Stomach (tissue), 4 donors: Measurements from ENCODE around the gene HMGCR.

Source experiments
- EP300 ChIP-seq: sonication (generic); formaldehyde crosslinking; IDR thresholded peaks from one replicate; pipeline ENCODE4 v1.6.1; 2017; ENCODE audit warnings: antibody characterized with exemption
- POLR2A ChIP-seq, 4 donors: fragments of 450-650 bp; IDR thresholded peaks; one replicate each; pipeline ENCODE4 v1.6.1; 2016; ENCODE audit warnings: antibody characterized with exemption in 4 of 4, control low read depth in 2 of 4, mild to moderate bottlenecking in 1 of 4, moderate library complexity in 1 of 4
- POLR2AphosphoS5 ChIP-seq, 3 donors: sonication (generic); formaldehyde crosslinking; IDR thresholded peaks; one replicate each; pipeline ENCODE4 v1.6.1; 2016; ENCODE audit warnings: antibody characterized with exemption in 3 of 3
- TF ChIP-seq, protein P1 (sequence below), 7 experiments: fragments of 450-650 bp in 4 of 7; fragments of 200-600 bp in 3 of 7; sonication (generic) in 3 of 7; IDR thresholded peaks; one replicate each; pipeline ENCODE4 v1.5.1; 2016 to 2019; ENCODE audit warnings: antibody characterized with exemption in 7 of 7, control low read depth in 2 of 7, mild to moderate bottlenecking in 1 of 7

DNA sequence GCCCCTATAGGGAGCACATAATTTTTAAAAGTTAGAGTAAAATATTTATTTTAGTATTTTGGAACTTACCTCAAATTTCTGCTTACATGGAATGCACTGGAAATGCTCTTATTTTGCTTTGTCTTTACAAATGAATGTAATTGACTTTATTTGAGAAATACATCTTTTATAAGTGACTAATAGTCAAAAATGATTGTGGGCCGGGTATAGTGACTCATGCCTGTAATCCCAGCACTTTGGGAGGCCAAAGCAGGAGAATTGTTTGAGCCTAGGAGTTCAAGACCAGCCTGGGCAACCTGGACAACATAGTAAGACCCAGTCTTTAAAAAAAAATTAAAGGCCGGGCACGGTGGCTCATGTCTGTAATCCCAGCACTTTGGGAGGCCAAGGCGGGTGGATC is 5.8 kb downstream of the HMGCR start:
- TF ChIP-seq, protein P1, sequence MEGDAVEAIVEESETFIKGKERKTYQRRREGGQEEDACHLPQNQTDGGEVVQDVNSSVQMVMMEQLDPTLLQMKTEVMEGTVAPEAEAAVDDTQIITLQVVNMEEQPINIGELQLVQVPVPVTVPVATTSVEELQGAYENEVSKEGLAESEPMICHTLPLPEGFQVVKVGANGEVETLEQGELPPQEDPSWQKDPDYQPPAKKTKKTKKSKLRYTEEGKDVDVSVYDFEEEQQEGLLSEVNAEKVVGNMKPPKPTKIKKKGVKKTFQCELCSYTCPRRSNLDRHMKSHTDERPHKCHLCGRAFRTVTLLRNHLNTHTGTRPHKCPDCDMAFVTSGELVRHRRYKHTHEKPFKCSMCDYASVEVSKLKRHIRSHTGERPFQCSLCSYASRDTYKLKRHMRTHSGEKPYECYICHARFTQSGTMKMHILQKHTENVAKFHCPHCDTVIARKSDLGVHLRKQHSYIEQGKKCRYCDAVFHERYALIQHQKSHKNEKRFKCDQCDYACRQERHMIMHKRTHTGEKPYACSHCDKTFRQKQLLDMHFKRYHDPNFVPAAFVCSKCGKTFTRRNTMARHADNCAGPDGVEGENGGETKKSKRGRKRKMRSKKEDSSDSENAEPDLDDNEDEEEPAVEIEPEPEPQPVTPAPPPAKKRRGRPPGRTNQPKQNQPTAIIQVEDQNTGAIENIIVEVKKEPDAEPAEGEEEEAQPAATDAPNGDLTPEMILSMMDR (IDR thresholded peaks at IDR 0.05): no peak
- TF ChIP-seq EP300 (no peak), POLR2A (IDR thresholded peaks at IDR 0.05) (no peak), POLR2AphosphoS5 (IDR thresholded peaks at IDR 0.05) (no peak)
